ENCODE measurements around the gene CENPP.

Gene CENPP

GRCh38 chr9:92294297-92294676 lies 31.5 kb upstream of the CENPP start:
- Histone ChIP-seq H3K36me3 (ENCODE audit: control insufficient read depth, insufficient read depth, low read length) (no peaks in the 10 kb centered on the region), H3K27me3 (ENCODE audit: control insufficient read depth, insufficient read depth, low read length) (no peaks in the 10 kb centered on the region), H3K9me3 (ENCODE audit: control insufficient read depth, insufficient read depth, low read length) (no peaks in the 10 kb centered on the region), H3K9ac (ENCODE audit: low read depth, low read length) (peak overlapping the region; percentile 67), H3K4me3 (ENCODE audit: low read depth, low read length) (peak overlapping the region; percentile 77), H3K4me1 (ENCODE audit: control insufficient read depth, insufficient read depth, low read length) (no peaks in the 10 kb centered on the region)

GRCh38 chr9:92295240-92295790 lies 30.4 kb upstream of the CENPP start:
- Histone ChIP-seq H3K4me1 (ENCODE audit: control insufficient read depth, insufficient read depth, low read length) (no peaks in the 10 kb centered on the region), H3K4me3 (ENCODE audit: low read depth, low read length) (no peak overlapping the region), H3K36me3 (ENCODE audit: control insufficient read depth, insufficient read depth, low read length) (no peaks in the 10 kb centered on the region), H3K9me3 (ENCODE audit: control insufficient read depth, insufficient read depth, low read length) (no peaks in the 10 kb centered on the region), H3K9ac (ENCODE audit: low read depth, low read length) (no peak overlapping the region), H3K27me3 (ENCODE audit: control insufficient read depth, insufficient read depth, low read length) (no peaks in the 10 kb centered on the region)

DNA sequence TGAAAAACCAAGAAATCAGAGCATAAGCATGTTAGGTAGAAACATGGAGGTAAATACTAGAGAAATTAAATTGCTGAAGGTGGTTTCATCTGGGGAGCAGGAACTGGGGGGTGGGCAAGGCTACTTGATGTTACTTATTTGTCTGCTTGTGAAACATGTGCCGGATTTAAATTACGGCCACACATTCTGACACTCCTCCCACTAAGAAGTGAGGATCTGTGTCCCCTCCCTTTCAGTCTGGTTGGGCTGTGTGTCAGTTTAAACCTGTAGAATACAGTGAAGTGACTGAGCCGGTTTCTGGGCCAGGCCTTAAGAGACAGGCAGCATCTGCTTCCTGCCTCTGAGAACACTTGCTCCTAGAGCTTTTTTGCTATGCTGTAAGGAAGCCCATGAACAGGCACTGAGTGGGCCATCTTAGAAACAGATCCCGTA lies 29.9 kb upstream of the CENPP start:
- Histone ChIP-seq H3K36me3 (ENCODE audit: control insufficient read depth, insufficient read depth, low read length) (peaks cover 2% of the 10 kb centered on the region), H3K4me1 (ENCODE audit: control insufficient read depth, insufficient read depth, low read length) (no peaks in the 10 kb centered on the region), H3K27me3 (ENCODE audit: control insufficient read depth, insufficient read depth, low read length) (no peaks in the 10 kb centered on the region), H3K4me3 (ENCODE audit: low read depth, low read length) (no peak overlapping the region), H3K9me3 (ENCODE audit: control insufficient read depth, insufficient read depth, low read length) (no peaks in the 10 kb centered on the region), H3K9ac (ENCODE audit: low read depth, low read length) (no peak overlapping the region)

- H3K36me3 ChIP-seq (ENCODE audit: control insufficient read depth, insufficient read depth, low read length): peaks cover 9% of the 10 kb centered on the region
- H3K4me1 ChIP-seq (ENCODE audit: control insufficient read depth, insufficient read depth, low read length): no peaks in the 10 kb centered on the region
- H3K9me3 ChIP-seq (ENCODE audit: control insufficient read depth, insufficient read depth, low read length): no peaks in the 10 kb centered on the region
- H3K4me3 ChIP-seq (ENCODE audit: low read depth, low read length): no peak overlapping the region
- no peak overlapping the region for H3K9ac ChIP-seq (ENCODE audit: low read depth, low read length)
- H3K27me3 ChIP-seq (ENCODE audit: control insufficient read depth, insufficient read depth, low read length): no peaks in the 10 kb centered on the region
Observed at GRCh38 chr9:92297611-92298010, 28.1 kb upstream of the CENPP start.

DNA sequence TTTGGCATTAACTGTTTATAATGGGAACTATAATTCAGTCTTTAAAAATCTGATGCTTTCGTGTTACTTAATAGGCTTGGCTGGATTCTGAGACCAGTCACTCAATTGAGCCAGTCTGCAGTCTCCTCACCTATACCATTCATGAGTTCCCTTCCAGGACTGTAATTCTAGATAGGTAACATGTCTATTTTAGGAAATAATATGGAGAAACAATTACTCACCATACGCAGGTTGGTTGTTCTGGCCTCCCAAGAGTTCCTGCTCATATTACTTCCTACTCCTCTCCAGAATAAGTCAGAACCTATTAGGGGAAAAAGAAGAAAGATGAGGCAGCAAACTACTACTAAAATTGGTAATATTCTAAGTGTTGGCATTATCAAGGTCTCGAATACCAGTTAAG lies 27.7 kb upstream of the CENPP start:
- Histone ChIP-seq H3K4me3 (ENCODE audit: low read depth, low read length) (no peak overlapping the region), H3K27me3 (ENCODE audit: control insufficient read depth, insufficient read depth, low read length) (no peaks in the 10 kb centered on the region), H3K36me3 (ENCODE audit: control insufficient read depth, insufficient read depth, low read length) (peaks cover 9% of the 10 kb centered on the region), H3K9me3 (ENCODE audit: control insufficient read depth, insufficient read depth, low read length) (no peaks in the 10 kb centered on the region), H3K9ac (ENCODE audit: low read depth, low read length) (no peak overlapping the region), H3K4me1 (ENCODE audit: control insufficient read depth, insufficient read depth, low read length) (no peaks in the 10 kb centered on the region)

- Histone ChIP-seq H3K9me3 (ENCODE audit: control insufficient read depth, insufficient read depth, low read length) (no peaks in the 10 kb centered on the region), H3K9ac (ENCODE audit: low read depth, low read length) (no peak overlapping the region), H3K4me1 (ENCODE audit: control insufficient read depth, insufficient read depth, low read length) (no peaks in the 10 kb centered on the region), H3K27me3 (ENCODE audit: control insufficient read depth, insufficient read depth, low read length) (no peaks in the 10 kb centered on the region), H3K4me3 (ENCODE audit: low read depth, low read length) (no peak overlapping the region), H3K36me3 (ENCODE audit: control insufficient read depth, insufficient read depth, low read length) (peaks cover 9% of the 10 kb centered on the region)
Observed at GRCh38 chr9:92299116-92299515, 26.6 kb upstream of the CENPP start.

DNA sequence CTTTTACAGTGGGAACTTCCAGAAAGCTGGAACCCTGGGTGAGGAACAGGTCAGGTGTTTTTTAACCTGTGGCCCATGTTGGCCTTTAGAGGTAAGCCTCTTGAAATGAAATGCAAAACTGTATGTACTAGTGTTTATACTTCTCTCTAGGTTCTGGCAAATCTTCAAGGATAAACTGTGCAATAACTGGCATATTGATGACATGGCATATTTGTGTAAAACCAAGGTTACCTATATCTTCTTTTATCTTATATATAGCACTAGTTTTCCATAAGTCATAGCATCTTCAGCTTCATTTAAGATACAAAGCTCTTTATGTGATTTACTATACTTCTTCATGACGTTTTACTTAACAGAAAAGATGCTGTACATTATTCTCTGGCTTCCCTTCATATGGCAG lies 24.8 kb upstream of the CENPP start:
- peaks cover 14% of the 10 kb centered on the region for H3K36me3 ChIP-seq (ENCODE audit: control insufficient read depth, insufficient read depth, low read length)
- H3K9me3 ChIP-seq (ENCODE audit: control insufficient read depth, insufficient read depth, low read length): no peaks in the 10 kb centered on the region
- H3K27me3 ChIP-seq (ENCODE audit: control insufficient read depth, insufficient read depth, low read length): no peaks in the 10 kb centered on the region
- H3K9ac ChIP-seq (ENCODE audit: low read depth, low read length): no peak overlapping the region
- no peaks in the 10 kb centered on the region for H3K4me1 ChIP-seq (ENCODE audit: control insufficient read depth, insufficient read depth, low read length)
- H3K4me3 ChIP-seq (ENCODE audit: low read depth, low read length): no peak overlapping the region

- Histone ChIP-seq H3K9me3 (ENCODE audit: control insufficient read depth, insufficient read depth, low read length) (no peaks in the 10 kb centered on the region), H3K9ac (ENCODE audit: low read depth, low read length) (no peak overlapping the region), H3K4me3 (ENCODE audit: low read depth, low read length) (no peak overlapping the region), H3K4me1 (ENCODE audit: control insufficient read depth, insufficient read depth, low read length) (no peaks in the 10 kb centered on the region), H3K27me3 (ENCODE audit: control insufficient read depth, insufficient read depth, low read length) (no peaks in the 10 kb centered on the region), H3K36me3 (ENCODE audit: control insufficient read depth, insufficient read depth, low read length) (peaks cover 18% of the 10 kb centered on the region)
Observed at GRCh38 chr9:92308893-92309292, 16.9 kb upstream of the CENPP start.

DNA sequence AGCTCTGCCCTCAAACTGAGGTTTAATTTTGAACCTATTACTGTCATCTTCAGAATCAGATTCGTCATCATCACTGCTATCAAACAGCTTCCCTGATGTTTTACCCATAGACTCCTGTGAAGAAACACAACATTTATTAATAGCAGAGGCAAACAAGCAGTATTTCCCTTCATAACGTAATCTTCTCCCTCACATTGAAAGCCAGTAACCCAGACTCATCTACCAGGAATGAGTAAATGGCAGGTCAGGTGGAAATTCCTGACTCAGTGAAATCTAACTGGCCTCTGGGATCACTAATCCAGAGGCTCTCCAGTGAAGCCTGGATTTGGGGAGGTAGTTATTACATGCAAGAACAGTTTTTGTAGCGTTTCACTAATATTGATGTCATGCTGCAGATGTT lies 15.2 kb upstream of the CENPP start:
- H3K4me3 ChIP-seq (ENCODE audit: low read depth, low read length): no peak overlapping the region
- peaks cover 21% of the 10 kb centered on the region for H3K36me3 ChIP-seq (ENCODE audit: control insufficient read depth, insufficient read depth, low read length)
- no peak overlapping the region for H3K9ac ChIP-seq (ENCODE audit: low read depth, low read length)
- H3K4me1 ChIP-seq (ENCODE audit: control insufficient read depth, insufficient read depth, low read length): no peaks in the 10 kb centered on the region
- H3K9me3 ChIP-seq (ENCODE audit: control insufficient read depth, insufficient read depth, low read length): no peaks in the 10 kb centered on the region
- H3K27me3 ChIP-seq (ENCODE audit: control insufficient read depth, insufficient read depth, low read length): no peaks in the 10 kb centered on the region

DNA sequence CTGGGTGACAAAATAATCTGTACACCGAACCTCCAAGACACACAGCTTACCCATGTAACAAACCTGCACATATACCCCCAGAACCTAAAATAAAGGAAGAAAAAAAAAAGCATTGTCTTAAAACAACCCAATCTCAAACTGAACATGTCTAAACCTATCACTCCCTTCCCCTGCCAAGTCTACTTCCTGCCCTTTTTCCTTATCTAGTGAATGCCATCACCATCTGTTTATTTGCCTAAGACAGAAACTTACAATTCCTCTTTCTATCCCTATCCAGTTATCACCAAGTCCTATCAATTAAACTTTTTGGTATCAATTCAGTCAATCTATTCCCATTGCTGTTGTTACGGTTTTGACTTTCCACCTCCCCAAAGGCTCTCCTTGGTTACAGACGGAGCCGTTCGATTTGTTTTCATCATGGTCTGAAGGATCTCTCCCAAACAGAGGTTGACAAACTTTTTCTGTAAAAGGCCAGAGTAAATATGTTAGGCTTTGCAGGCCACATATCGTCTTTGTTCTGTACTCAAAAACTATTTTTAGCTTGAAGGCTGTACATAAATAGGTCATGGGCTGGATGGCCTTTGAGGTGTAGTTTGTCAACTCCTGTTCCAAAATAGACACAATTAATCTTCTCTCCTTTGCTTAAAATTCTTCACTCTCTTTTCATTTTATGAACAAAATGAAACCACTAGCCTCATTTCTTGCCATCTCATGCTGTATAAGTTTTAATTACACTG lies 12.7 kb upstream of the CENPP start:
- no peaks in the 10 kb centered on the region for H3K4me1 ChIP-seq (ENCODE audit: control insufficient read depth, insufficient read depth, low read length)

DNA sequence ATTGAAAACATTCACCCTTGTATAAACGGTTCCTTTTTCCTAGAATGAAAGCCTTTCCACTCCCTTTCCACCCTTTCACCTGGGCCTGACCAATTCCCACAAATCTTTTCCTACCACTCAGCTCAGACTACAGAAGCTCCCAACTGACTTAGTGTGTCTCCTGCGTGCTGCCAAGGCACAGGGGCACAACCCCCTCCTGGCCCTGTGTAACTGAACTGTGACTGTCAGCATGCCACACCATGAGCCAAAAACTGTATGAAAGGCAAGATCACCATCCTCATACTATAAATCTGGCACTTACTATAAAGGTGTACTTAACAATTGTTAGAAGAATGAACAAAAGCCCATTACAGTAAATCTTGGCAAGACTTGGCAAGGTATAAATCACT lies 12.1 kb upstream of the CENPP start:
- Histone ChIP-seq H3K4me3 (ENCODE audit: low read depth, low read length) (no peak overlapping the region), H3K9ac (ENCODE audit: low read depth, low read length) (peak overlapping the region; percentile 32), H3K27me3 (ENCODE audit: control insufficient read depth, insufficient read depth, low read length) (no peaks in the 10 kb centered on the region), H3K9me3 (ENCODE audit: control insufficient read depth, insufficient read depth, low read length) (no peaks in the 10 kb centered on the region), H3K4me1 (ENCODE audit: control insufficient read depth, insufficient read depth, low read length) (no peaks in the 10 kb centered on the region), H3K36me3 (ENCODE audit: control insufficient read depth, insufficient read depth, low read length) (peaks cover 23% of the 10 kb centered on the region)

More for the DNA sequence above, 12.7 kb upstream of the CENPP start:
- H3K4me3 ChIP-seq (ENCODE audit: low read depth, low read length): no peak overlapping the region
- H3K9ac ChIP-seq (ENCODE audit: low read depth, low read length): no peak overlapping the region
- peaks cover 24% of the 10 kb centered on the region for H3K36me3 ChIP-seq (ENCODE audit: control insufficient read depth, insufficient read depth, low read length)
- H3K27me3 ChIP-seq (ENCODE audit: control insufficient read depth, insufficient read depth, low read length): no peaks in the 10 kb centered on the region
- H3K9me3 ChIP-seq (ENCODE audit: control insufficient read depth, insufficient read depth, low read length): no peaks in the 10 kb centered on the region

- Histone ChIP-seq H3K4me3 (ENCODE audit: low read depth, low read length) (no peak overlapping the region), H3K36me3 (ENCODE audit: control insufficient read depth, insufficient read depth, low read length) (peaks cover 18% of the 10 kb centered on the region), H3K9ac (ENCODE audit: low read depth, low read length) (no peak overlapping the region), H3K4me1 (ENCODE audit: control insufficient read depth, insufficient read depth, low read length) (no peaks in the 10 kb centered on the region), H3K27me3 (ENCODE audit: control insufficient read depth, insufficient read depth, low read length) (no peaks in the 10 kb centered on the region), H3K9me3 (ENCODE audit: control insufficient read depth, insufficient read depth, low read length) (no peaks in the 10 kb centered on the region)
Observed at GRCh38 chr9:92315456-92315855, 10.3 kb upstream of the CENPP start.

Measured in iPS-15b (cell line).